NCI-H526 treated with DMSO at 0.1 percent for 48 hours (cell line): Measurements from ENCODE around the gene FGD3.

Source experiments
- DNase-seq: peaks from one replicate; lab custom pipeline; 2025; lab: John Stamatoyannopoulos, UW

The FGD3 gene

DNA sequence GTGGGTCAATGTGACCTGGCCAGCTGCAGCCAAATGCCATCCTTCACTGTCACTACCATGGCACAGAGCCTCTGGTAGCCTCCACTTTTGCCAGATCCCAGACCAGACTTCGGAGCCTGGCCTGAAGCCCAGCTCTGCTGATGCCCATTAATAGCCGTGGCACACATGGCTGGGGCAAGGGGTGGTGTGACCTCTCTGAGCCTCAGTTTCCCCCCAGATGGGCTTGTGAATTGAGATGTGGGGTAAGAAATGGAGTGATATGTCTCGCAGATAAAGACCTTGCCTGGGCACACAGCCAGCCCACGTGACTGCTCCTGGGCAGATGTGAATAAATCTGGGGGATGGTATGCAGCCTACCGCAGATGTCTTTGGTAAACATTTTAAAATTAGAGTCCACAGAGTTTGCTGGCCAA is 125.1 kb downstream of the FGD3 start:
- DNase-seq: no peak

DNA sequence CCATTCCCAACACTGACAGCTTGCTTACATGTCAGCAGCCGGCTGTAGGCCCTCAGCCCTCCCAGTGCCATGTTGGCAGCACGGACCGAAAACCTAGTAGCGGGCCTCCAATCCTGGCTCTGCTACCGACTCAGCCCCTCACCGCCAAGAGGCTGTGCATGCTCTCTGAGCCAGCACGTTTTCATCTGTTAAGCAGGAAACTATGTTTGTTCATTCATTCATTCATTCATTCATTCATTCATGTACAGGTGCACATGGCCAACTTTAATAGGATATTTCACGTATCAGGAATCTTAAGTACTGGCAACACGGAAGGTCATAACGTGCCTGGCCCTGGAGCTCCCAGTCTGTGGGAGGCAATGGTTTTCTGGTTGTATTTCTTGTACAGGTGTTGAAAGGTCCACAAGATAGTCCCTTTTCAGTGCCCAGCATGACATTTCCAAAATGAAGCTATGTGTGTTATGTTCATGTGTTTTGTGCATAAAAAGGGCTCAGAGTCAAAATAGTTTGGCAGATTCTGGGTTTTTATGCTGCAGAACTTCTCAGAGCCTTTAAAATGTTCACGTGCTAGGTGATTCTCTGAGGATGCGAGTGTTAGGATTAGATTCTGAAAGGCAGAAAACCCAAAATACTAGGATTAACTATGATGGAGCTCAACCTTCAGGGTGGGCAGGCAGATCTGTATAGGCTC is 128.9 kb downstream of the FGD3 start:
- DNase-seq: no peak

DNA sequence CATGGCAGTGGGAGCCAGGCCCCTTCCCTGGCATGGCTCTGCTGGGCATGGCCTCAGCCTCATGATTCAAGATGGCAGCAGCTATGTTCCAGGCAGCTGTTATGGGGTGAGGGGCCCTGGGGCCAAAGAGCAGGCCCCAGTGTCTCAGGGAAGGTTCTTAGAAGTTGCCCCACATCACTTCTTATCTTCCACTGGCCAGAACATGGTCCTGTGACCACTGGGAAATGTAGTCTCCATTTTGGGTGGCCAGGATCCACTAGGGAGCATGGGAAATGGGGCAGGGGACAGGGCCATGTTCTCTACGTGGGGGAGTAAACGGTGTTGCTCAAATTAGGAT is 129.4 kb downstream of the FGD3 start:
- DNase-seq: no peak

DNA sequence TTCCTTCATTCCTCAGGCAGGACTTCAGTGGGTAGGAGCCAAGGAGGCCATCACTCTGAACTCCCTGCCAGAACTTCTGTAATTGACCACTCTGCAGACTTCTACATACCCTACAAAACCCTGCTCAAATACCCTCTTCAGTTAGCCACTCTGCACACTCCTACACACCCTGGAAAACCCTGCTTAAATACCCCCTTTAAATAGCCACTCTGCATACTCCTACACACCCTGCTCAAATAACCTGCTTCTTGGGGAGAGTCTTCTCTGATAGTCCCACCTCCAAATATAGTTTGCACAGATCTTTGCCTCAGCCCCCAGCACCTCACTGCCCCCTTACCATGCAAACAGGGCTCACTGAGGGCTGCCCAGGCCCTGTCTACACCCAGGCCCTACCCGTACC is 130.0 kb downstream of the FGD3 start:
- no peak for DNase-seq

DNA sequence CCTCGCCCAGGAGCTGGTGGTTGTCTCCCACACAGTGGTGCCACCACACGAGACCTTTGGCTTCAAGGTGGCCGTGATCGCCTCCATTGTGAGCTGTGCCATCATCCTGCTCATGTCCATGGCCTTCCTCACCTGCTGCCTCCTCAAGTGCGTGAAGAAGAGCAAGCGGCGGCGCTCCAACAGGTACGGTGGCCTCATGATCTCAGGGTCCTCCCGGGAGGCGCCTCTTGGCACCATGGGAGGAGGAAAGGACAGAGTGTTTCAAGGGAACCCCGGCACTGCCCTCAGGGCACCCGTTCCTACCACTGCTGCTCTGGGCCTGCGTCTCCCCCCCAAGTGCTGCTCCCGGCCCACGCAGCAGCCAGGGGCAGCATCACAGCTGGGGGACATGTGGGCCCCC is 130.5 kb downstream of the FGD3 start:
- DNase-seq: no peak

DNA sequence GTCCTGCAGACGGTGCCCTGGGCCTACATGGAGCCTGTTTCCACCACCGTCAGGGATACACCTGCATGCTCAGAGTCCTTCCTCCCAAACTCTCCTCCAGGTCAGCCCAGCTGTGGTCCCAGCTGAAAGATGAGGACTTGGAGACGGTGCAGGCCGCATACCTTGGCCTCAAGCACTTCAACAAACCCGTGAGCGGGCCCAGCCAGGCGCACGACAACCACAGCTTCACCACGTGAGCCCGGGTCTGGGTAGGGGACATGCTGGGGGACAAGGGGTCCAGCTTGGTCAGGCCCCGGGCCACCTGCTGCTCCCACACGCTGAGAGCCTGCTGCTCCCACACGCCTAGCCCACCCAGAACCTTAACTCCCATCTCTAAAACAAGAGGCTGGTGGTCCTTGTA is 132.0 kb downstream of the FGD3 start:
- no peak for DNase-seq

DNA sequence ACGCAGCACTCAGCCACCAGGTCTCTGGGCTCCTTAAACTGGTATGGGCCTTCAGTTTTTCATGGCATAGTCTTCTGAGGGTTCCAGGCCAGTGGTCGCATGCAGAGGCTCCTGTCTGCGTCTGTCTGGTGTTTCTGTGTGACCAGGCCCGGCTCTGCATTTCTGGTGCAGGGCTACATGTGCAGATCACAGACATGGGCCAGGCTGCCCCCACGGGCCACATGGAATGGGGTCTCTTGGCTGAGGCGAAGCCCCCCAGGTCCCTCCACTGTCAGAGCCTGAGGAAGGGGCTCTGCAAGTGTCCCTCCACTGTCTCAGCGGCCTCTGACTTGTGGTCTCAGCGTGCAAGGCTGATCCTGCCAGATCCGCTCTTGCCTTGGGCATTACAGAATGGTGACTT is 133.1 kb downstream of the FGD3 start:
- no peak for DNase-seq

DNA sequence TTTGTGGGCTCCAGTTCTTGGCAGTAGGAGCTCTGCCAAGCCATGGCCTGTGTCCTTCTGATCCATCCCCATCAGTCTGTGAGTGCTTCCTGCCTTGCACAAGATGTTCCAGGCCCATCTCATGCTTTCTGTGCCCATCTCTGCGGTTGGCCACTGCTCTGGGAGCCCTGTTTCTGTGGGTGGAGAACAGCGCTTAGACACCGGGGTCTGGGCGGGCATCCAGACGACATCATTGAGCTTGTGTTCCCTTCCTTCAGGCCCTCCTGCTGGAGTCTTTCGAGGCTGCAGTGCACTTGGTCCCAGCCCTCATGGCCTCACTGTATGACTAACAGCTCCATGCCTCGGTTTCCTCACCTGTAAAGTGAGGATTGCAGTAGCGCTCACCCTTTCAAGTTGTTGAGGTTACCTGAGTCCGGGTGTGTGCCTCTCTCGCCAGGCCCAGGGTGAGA is 133.8 kb downstream of the FGD3 start:
- no peak for DNase-seq

DNA sequence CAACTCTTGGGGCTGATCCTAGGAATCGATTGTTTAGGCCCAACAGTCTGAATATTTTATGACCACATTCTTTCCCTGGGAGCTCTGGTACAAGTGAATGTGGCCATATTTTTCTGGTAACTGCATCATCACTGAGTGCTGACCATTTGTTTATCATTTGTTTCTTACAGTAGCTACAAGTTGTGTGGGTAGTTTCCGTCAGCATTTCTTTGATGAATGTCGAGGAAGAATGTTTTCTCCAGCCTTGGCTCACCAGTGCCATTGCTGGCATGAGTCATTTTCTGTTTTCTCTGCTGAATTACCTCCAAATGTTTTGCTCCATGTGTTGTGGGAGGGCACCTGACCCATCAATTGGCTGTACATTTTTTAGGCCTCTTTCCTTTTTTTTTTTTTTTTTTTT is 134.6 kb downstream of the FGD3 start:
- no peak for DNase-seq

DNA sequence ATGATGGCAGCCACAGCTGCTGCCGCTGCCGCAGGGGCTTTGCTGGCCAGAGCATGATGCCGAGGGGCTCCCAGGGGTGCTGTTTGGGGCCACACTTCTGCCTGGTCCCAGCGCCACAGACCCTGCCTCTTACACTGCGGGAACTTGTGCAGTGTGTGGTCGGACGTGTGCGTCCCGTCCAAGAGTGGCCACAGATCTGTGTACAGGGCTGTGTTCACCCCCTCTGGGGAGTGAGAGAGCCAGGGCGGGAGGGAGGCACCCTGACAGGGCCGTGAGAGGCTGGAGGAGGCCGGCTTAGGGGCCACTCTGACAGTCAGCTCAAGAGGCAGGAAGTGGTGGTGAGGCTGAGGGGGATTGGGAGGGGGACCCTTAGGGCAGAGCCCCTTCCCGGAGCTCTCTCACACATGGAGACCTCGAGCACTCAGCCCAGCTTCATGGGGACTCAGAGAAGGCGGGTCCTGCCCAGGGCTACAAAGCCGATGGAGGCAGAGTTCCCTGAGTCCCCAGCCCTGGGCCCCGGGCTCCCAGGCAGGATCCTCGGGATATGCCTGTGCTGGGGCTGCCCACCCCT is 135.6 kb downstream of the FGD3 start:
- DNase-seq: no peak

DNA sequence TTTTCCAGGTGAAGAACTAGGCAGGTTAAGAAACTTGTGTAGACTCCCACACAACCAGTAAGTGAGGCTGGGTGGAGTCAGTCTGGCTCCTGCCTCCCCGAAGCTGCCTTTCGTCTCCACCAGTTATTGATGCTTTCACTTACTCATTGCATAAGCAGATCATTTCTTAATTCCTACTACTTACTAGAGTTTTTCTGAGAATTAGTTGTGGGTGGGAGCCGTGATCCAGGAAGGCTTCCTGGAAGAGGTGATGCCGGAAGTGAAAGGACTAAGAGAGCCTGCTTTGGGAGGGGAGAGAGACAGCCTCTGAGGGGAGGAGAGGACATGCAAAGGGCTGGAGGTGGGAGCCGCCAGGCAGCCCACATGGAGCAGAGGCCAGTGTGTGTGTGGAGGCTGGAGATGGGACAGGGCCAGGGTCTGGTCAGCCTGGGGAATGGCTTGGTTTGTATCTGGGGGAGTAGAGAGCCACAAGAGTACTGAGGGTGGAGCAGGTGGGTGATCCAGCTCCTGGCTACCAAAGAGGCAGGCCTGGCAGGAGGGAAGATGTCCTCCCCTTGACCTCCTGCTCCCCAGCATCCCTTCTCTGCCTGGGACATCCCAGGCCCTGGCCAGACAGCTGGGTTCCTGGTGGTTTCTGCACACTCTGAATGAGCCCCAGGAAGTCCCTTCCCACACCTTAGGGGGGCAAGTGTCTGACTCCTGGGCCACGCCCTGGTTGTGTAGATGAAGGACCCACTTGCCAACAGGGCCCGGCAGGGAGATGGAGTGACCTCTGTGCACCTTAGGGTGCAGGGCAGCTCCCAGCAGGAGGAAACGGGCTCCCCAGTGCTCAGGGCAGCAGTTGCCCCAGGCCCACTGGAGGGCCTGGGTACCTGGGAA is 136.5 kb downstream of the FGD3 start:
- DNase-seq: no peak

DNA sequence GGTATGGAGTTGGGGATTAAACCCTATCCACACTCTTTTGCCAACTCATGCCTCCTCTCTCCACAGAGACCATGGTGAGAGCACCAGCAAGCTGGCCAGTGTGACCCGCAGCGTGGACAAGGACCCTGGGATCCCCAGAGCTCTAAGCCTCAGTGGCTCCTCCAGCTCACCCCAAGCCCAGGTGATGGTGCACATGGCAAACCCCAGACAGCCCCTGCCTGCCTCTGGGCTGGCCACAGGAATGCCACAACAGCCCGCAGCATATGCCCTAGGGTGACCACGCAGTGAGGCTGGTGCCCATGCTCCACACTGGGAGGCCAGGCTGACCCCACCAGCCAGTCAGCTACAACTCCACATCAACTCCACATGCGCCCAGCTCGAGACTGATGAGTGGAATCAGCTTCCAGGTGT is 137.2 kb downstream of the FGD3 start:
- DNase-seq: no peak

DNA sequence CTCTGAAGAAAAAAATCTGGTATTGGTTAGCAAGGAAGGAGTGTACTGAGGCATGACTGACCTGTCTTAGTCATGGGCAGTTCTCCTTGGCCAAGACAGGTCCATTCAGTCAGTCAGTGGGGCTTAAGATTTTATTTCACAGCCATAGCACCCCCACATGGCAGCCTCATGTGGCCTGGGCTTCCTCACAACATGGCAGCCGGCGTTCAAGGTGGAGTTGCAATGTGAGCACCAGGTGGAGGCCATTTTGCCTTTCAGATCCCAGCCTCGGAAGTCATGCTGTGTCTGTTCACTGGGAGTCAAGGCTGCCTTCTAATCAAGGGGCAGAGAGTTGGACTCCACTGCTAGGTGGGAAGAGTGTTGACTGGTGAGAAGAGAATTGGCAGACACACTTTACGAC is 138.4 kb downstream of the FGD3 start:
- no peak for DNase-seq
